ENCODE measurements around the gene PDSS2.
"Not testable (repeated sequence)": the region's sequence is repeated elsewhere in the genome, so short reads cannot be mapped to it uniquely, and the experiment has no call there.

Gene PDSS2

GRCh38 chr6:107459283-107460082, at the start of gene PDSS2:
Gene PDSS2 (minus strand): TSS chr6:107459564. CDS start chr6:107459285, 279 bp downstream.
- DNase-seq: peak; percentile 80

- DNase-seq: no peak
These were observed 46.8 kb upstream of the PDSS2 start for GRCh38 chr6:107506145-107506544.

DNA sequence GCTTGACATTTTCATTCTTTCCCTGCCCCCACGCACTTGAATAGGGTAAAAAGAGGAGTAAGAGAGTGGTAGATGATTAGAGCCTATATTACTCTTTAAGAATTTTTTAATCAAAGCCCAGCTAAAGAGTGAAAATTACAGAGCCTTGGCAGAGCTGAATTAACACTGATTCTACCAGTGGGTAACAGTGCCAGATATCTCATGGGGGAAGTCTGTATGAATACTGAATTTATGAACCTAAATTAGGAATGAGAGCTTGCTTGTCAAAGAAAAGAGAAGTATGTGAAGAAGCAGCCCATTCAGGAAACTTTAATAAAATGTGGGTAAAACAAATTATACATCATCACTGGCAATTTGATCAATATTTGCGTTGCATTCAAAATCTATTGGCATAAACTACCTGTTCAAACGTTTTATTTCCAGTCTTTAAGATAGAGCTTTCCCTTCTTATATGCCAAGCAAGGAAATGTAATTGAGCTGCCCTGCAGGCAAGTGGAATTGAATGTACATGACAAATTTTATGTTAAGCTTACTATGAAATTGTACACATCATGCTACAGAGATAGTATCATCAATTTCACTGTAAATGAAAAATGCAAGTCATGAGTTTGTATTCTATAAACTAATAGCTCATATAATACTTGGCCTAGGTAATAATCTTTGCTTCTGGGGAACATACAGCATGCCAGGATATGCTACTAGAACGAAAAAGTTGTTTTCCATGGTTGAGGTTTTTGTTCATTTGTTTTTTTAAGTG, 45.1 kb upstream of the PDSS2 start:
- no peak for DNase-seq

GRCh38 chr6:107496892-107497684, 37.7 kb upstream of the PDSS2 start:
- DNase-seq: no peak

DNA sequence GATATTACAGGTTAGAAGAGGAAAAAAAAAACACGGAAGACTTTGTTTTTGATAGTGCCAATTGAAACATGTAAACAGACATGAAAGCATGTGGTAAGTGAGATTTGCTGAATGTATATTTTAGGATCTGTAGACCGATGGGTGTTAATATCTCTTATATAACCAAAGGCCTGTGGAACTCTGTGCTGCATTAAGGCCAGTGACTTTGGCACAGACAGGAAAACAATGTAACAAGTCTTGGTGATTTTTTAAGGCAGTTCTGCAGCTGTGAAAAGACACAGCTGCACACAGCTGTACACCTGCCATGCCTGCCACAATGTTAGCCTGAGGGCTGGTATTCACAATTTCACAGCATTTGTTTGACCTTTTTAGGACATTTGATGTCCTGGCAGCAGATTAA, 36.6 kb upstream of the PDSS2 start:
- no peak for DNase-seq

DNA sequence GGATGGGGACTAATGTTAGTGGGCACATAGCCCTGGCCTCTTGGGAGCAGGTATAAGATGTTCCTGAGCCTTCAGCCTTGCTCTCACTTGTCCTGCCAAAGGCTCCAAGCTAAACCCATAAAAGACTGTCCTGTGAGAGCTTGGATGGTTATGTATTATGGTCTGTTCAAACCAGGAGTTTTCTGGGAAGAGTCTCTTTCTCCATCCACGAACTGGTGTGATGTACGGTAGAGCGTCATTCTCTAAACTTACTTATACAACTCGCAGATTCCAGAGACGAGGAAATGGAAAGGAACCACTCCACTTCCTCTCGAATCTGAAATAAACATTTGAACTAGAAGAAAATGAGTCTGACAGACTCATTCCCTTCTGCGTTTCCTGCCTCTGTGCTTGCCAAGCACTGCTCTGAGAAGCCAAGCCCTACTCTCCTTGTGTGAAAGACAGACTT, 35.9 kb upstream of the PDSS2 start:
- DNase-seq: no peak

- DNase-seq: no peak
These were observed 34.0 kb upstream of the PDSS2 start for GRCh38 chr6:107493158-107494057.

- DNase-seq: no peak
These were observed 32.6 kb upstream of the PDSS2 start for GRCh38 chr6:107491760-107492660.

DNA sequence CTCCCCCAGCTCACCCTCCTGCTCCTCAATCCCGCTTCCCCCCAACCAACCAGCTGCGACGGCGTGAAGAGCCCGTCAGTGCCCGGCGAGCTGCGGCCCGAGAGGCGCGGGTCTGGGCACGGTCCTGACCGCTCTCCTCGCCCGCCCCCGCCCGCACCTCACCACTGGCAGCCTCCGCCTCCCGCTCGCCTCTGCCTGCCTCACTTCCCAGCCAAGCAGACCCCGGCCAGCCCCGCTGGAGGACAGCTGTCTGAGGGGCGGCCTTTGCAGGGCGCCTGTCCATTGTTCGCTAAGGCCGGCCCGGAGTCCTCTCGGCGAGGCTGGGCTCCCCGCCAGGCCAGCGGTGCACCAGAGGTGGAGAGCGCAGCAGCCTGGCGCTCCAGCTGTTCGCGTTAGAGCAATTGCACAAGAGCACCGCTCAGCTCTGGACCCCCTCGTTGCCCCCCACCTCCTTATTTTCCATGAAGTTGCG, 31.8 kb upstream of the PDSS2 start:
- no peak for DNase-seq

DNA sequence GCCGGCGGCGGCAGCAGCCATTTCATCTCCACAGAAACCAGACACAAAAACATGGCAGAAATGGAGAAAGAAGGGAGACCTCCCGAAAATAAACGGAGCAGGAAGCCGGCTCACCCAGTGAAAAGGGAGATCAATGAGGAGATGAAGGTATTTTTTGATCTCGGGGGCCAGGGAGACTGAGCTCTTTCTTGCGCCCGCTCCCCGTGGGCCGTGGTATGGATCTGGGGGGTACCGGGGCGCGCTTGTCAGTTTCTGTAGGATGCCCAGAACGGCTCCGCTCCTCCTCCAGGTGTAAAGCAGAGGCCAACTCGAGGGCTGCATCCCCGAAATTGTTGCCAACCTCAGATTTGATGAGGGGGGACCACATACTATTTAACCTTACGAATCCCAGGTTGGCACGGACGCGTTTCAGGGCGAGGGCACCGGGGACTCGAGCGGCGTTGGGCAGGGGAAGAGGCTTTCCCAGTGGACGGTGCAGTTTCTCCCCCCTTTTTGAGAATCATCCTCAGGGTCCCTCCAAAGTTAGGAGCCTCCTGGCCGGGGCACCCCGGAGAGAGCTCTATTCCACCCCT, 31.3 kb upstream of the PDSS2 start:
- DNase-seq: no peak

GRCh38 chr6:107489636-107490565, 30.5 kb upstream of the PDSS2 start, which contains the start of gene SOBP:
Gene SOBP (plus strand): TSS chr6:107490117. CDS start chr6:107490617, 500 bp downstream.
- no peak for DNase-seq

DNA sequence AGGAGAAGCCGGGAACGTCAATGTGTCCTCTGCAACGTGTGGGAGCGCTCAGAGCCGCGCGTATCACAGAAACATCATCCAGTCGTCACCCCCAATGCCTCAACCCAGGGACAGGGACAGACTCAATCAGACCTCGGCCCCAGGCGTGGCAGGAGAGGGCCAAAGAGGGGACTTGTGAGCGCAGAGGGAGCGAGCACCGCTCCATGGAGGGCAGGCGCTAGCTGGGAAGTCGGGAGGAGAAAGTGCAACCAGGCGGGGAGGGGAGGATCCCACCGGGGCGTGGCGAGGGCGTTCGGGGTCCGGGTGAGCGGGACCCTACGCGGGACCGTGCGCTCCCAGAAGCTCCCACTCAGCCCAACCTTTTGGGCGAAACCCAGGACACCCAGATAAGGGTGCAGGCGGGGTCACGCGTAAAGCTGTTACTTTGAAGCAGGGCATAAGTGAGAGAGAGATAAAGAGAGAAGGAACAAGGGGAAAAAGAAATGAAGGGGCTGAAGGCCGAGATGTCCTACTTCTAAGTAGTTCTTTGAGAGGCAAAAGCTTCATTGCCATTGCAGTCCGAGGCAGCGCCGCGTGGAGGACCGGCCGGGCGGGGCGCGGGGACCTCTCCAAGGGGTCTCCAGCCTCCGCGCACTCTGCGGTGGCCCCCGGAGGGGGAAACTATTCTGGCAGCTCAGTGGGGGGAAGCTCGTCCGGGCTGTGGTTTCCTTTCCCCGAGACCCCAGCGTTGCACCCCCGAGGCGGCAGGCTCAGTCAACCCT, 29.7 kb upstream of the PDSS2 start:
- DNase-seq: no peak

DNA sequence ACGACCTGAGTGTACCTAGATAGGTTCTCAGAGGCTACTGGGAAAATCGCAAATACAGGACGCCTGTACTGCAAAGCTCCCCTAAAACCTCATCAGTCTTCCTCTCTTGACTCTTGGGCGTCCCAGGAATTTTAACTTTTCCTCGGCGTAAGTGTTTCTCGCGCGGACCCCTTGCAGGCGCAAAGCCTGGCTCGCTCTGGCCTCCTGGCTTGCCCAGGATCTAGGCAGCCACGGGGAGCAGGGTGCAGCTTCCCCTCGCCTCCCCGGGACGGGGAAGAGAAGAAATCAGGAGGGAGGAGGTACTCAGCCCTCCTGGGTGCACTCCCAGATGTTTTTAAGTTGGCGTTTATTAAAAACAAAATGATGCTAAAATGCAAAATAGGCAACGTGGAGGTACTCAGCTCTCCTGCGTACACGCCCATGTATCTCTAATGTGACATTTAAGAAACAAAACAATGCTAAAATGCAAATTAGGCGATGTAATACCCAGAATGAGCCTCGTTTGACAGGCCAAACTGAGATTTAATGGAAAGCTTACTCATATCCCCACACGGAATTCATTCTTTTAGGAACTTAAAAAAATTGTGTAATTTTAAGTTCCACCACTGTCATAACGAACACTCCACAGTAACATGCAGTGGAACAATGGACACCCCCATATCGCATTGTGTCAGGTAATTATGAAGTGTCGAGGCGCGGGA, 29.0 kb upstream of the PDSS2 start:
- DNase-seq: no peak

DNA sequence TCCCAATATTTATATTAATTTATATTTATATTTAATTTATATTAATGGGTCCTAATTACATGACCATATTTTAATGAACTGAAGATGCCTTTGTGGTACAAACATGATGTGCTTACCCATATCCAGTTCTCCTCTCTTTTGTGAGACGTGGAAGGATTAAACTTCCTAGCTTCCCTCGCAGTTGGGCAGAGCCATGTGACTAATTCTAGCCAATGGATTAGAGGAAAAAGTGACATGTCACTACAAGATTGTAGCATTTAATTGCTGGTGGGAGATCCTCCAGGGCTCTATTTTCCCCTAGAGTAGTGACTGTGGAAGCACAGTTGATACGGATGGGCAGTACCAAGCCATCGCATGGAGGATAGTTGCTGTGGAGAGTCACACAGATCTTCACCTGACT, 25.8 kb upstream of the PDSS2 start:
- DNase-seq: no peak

DNA sequence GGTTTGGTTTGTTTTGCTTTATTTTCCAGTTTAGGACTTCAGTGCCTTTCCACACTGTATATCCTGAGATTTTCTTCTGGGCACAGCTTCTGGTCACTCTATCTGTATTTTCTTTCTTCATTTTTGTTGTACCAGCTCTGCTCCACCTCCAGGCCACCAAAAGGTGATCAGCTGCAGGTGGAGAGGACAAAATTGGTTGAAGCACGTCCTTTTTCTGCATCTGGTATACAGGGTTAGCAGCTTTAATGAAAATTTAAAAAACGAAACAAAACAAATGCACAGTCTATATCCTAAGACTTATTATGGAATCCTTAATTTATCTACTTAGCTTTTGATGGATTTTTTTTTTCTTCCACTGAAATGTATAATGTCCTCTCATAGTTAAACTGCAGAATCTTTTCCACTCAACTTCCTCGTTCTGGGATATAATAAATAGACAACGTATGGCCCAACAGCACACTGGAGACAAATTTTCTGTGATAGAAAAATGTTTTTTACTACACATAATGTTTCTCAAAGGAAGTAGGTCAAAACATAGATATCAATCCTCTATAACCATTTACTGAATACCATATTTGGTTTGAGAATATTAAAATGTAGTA, 19.8 kb upstream of the PDSS2 start:
- no peak for DNase-seq

DNA sequence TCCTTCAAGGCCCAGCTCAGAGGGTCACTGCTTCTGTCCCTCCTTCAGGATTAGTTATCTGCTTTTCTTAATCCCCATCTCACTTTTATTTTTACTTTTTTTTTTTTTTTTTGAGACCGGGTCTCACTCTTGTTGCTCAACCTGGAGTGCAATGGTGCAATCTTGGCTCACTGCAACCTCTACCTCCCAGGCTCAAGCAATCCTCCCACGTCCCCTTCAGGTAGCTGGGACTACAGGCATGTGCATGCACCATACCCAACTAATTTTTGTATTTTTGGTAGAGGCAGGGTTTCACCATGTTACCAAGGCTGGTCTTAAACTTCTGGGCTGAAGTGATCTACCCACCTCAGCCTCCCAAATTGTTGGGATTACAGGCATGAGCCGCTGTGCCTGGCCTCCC, 16.5 kb upstream of the PDSS2 start:
- not testable (repeated sequence) for DNase-seq

GRCh38 chr6:107475360-107475759, 16.0 kb upstream of the PDSS2 start:
- not testable (repeated sequence) for DNase-seq

Measured in NCI-H187 treated with DMSO at 0.1 percent for 48 hours (cell line).